Left cardiac atrium (tissue), 2 donors: ENCODE data around the gene LIN54. TPM values are rescaled to one million over a fixed set of nuclear protein-coding genes. Genes with fewer than 3 reads are reported as not detected.

Source experiments
- total RNA-seq, 2 donors: library from RNA; stranded (reverse); fragmentation: NEBNext Ultra II Directional; extraction: Animal tissue kit (Norgen Biotek cat#: 25700); gene quantifications; one replicate each; pipeline ENCODE4 v1.2.1, GENCODE V29; 2021
- donor health status: DM: no; HTN: yes; CAD: no; lungs with severe emphysema.
- donor health status: DM: yes; HTN: yes; CAD: no.

LIN54 gene
- total RNA-seq, 2 donors from 2014 or later, result 6.0 to 6.8 TPM

Other genes starting within 250 kb of the LIN54 start
- gene SCD5, start 212.0 kb downstream of the LIN54 start, total RNA-seq, result 1 to 10 TPM; 7.1 to 9.1 TPM
- gene SEC31A, start 119.7 kb downstream of the LIN54 start, total RNA-seq, result 100 to 1,000 TPM; 115 to 148 TPM
- 1 to 10 TPM; 2.9 to 3.7 TPM for gene THAP9, start 110.1 kb downstream of the LIN54 start, total RNA-seq
- 10 to 100 TPM; 43.4 to 46.9 TPM for gene COPS4, start 24.4 kb upstream of the LIN54 start, total RNA-seq
- gene PLAC8, start 103.9 kb upstream of the LIN54 start, total RNA-seq, result 1 to 10 TPM; 1.2 to 2.9 TPM